Parathyroid adenoma (tissue), 2 donors: ENCODE data around the gene CTRB1.

ENCODE experiments used
- H2AFZ ChIP-seq: fragments of 300-600 bp; sonication (generic); one replicate; pipeline ENCODE4 v1.7.0; 2017; ENCODE audit warnings: antibody characterized with exemption, mild to moderate bottlenecking
- H3K27ac ChIP-seq: fragments of 300-600 bp; sonication (generic); one replicate; pipeline ENCODE4 v1.7.0; 2017
- H3K27me3 ChIP-seq: fragments of 300-600 bp; sonication (generic); one replicate; pipeline ENCODE4 v1.7.0; 2017; ENCODE audit warnings: low read length; ENCODE audit not compliant: control insufficient read depth, insufficient read depth
- H3K36me3 ChIP-seq: fragments of 300-600 bp; sonication (generic); one replicate; pipeline ENCODE4 v1.7.0; 2017; ENCODE audit warnings: low read length; ENCODE audit not compliant: control insufficient read depth, insufficient read depth
- H3K4me1 ChIP-seq: fragments of 300-600 bp; sonication (generic); one replicate; pipeline ENCODE4 v1.7.0; 2017; ENCODE audit warnings: control low read depth
- H3K4me2 ChIP-seq: fragments of 300-600 bp; sonication (generic); one replicate; pipeline ENCODE4 v1.7.0; 2017; ENCODE audit warnings: low read length
- H3K4me3 ChIP-seq: fragments of 300-600 bp; sonication (generic); one replicate; pipeline ENCODE4 v1.7.0; 2017; ENCODE audit warnings: low read depth, low read length
- H3K79me2 ChIP-seq: fragments of 300-600 bp; sonication (generic); one replicate; pipeline ENCODE4 v1.7.0; 2017; ENCODE audit warnings: control low read depth
- H3K9ac ChIP-seq: fragments of 300-600 bp; sonication (generic); one replicate; pipeline ENCODE4 v1.7.0; 2017; ENCODE audit warnings: mild to moderate bottlenecking
- H3K9me3 ChIP-seq: fragments of 300-600 bp; sonication (generic); one replicate; pipeline ENCODE4 v1.7.0; 2017; ENCODE audit warnings: low read length; ENCODE audit not compliant: control insufficient read depth
- TF ChIP-seq, protein P1 (sequence below): fragments of 300-600 bp; sonication (generic); IDR thresholded peaks from one replicate; pipeline ENCODE4 v1.7.0; 2017; ENCODE audit warnings: antibody characterized with exemption, mild to moderate bottlenecking
- donor health status: primary hyperparathyroidism.

CTRB1 gene

DNA sequence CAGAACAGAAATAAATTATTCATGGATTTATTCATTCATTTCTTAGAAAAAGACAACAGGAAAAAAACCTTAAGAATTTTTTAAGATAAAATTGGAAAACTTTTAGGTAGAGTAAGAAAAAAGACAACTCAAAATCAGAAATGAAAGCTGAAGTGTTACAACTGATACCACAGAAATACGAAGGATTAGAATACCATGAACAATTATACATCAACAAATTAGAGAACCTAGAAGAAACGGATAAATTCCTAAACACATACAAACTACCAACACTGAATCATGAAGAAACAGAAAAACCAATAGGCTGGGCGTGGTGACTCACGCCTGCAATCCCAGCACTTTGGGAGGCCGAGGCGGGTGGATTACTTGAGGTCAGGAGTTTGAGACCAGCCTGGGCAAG is 39.6 kb upstream of the CTRB1 start:
- no peaks in the 10 kb centered on the region for H3K36me3 ChIP-seq
- no peaks in the 10 kb centered on the region for H3K27me3 ChIP-seq
- no peak overlapping the region for H2AFZ ChIP-seq
- no peaks in the 10 kb centered on the region for H3K9me3 ChIP-seq
- H3K9ac ChIP-seq = no peak overlapping the region
- no peaks in the 10 kb centered on the region for H3K79me2 ChIP-seq
- no peak overlapping the region for H3K27ac ChIP-seq
- TF ChIP-seq, protein P1, sequence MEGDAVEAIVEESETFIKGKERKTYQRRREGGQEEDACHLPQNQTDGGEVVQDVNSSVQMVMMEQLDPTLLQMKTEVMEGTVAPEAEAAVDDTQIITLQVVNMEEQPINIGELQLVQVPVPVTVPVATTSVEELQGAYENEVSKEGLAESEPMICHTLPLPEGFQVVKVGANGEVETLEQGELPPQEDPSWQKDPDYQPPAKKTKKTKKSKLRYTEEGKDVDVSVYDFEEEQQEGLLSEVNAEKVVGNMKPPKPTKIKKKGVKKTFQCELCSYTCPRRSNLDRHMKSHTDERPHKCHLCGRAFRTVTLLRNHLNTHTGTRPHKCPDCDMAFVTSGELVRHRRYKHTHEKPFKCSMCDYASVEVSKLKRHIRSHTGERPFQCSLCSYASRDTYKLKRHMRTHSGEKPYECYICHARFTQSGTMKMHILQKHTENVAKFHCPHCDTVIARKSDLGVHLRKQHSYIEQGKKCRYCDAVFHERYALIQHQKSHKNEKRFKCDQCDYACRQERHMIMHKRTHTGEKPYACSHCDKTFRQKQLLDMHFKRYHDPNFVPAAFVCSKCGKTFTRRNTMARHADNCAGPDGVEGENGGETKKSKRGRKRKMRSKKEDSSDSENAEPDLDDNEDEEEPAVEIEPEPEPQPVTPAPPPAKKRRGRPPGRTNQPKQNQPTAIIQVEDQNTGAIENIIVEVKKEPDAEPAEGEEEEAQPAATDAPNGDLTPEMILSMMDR = no peak
- H3K4me3 ChIP-seq = no peak overlapping the region
- H3K4me2 ChIP-seq = no peak overlapping the region
- H3K4me1 ChIP-seq = no peaks in the 10 kb centered on the region

DNA sequence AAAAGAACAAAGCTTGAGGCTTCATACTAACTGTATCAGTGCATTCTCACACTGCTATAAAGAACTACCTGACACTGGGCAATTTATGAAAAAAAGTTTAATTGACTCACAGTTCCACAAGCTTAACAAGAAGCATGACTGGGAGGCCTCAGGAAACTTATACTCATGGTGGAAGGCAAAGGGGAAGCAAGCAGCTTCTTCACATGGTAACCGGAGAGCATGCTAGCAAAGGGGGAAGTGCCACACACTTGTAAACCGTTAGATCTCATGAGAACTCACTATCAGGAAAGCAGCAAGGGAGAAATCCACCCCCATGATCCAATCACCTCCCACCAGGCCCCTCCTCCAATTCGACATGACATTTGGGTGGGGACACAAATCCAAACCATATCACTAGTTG is 37.2 kb upstream of the CTRB1 start:
- H3K4me2 ChIP-seq = no peak overlapping the region
- no peak overlapping the region for H3K4me3 ChIP-seq
- H2AFZ ChIP-seq = no peak overlapping the region
- no peaks in the 10 kb centered on the region for H3K27me3 ChIP-seq
- H3K27ac ChIP-seq = no peak overlapping the region
- no peaks in the 10 kb centered on the region for H3K36me3 ChIP-seq
- no peaks in the 10 kb centered on the region for H3K79me2 ChIP-seq
- TF ChIP-seq, protein P1 = no peak
- no peak overlapping the region for H3K9ac ChIP-seq
- no peaks in the 10 kb centered on the region for H3K4me1 ChIP-seq
- no peaks in the 10 kb centered on the region for H3K9me3 ChIP-seq

- no peak overlapping the region for H3K27ac ChIP-seq
- no peak overlapping the region for H2AFZ ChIP-seq
- H3K4me3 ChIP-seq = no peak overlapping the region
- TF ChIP-seq, protein P1 = no peak
- no peak overlapping the region for H3K9ac ChIP-seq
- H3K9me3 ChIP-seq = no peaks in the 10 kb centered on the region
- H3K27me3 ChIP-seq = no peaks in the 10 kb centered on the region
- H3K4me1 ChIP-seq = no peaks in the 10 kb centered on the region
- H3K36me3 ChIP-seq = no peaks in the 10 kb centered on the region
- H3K4me2 ChIP-seq = no peak overlapping the region
- H3K79me2 ChIP-seq = no peaks in the 10 kb centered on the region
Observed at GRCh38 chr16:75188832-75189477, 29.8 kb upstream of the CTRB1 start.

- TF ChIP-seq, protein P1 = no peak
- H2AFZ ChIP-seq = no peak overlapping the region
- H3K27me3 ChIP-seq = no peaks in the 10 kb centered on the region
- no peaks in the 10 kb centered on the region for H3K36me3 ChIP-seq
- no peak overlapping the region for H3K4me2 ChIP-seq
- no peaks in the 10 kb centered on the region for H3K4me1 ChIP-seq
- H3K79me2 ChIP-seq = no peaks in the 10 kb centered on the region
- no peak overlapping the region for H3K4me3 ChIP-seq
- H3K9ac ChIP-seq = no peak overlapping the region
- no peak overlapping the region for H3K27ac ChIP-seq
- H3K9me3 ChIP-seq = no peaks in the 10 kb centered on the region
Observed at GRCh38 chr16:75189638-75190245, 29.0 kb upstream of the CTRB1 start.
